ENCODE results near the gene TRAPPC6A. TPM values are rescaled to one million over a fixed set of nuclear protein-coding genes. Genes with fewer than 3 reads are reported as not detected.

TRAPPC6A gene
- total and polyA plus RNA-seq, 2 of the 13 experiments (the other 11 are each of a cell fraction or from before 2014, with no cell fraction given) = 6.5 to 21.0 TPM

DNA sequence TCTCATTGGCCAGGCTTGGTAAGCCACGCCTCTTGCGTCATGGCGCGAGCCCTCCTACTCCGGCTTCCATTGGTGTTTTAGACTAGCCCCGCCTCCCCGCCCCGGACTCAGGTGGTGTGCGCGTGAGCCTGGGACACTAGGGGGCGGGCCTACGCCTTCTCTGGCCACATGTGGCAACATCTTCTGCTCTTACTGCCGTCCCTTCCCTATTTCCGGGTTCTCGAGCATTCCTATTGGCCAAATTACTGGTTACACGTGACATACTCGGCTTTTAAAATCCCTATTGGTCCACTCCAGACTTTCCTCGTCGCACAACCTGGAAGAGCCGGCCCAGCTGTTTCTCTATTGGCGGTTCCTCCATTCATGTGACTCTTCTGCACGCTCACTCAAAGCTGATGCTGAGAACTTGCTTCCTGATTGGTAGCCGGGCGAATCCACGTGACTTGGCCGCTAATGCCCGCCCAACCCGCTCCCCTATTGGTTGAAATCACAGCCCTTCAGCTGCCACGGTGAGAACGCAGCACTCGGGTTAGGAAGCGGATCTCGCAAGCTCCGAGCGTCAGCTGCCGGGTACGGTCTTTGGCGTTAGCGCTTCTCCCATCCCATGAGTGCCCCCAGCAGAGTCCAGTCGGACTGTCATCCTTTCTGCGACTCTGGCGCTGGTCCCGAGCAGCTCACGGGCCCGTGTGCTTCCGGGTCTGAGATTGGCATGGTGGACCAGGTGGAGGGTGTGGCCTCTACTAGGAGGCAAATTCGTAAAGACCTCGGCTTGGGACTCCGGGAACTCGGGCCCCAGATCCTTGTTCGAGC is 430 bp upstream of the TRAPPC6A start, which contains the start of gene BLOC1S3 (continued):
- TF ChIP-seq YEATS4 (CRISPR knock-in tag; IDR thresholded peaks at IDR 0.05; ENCODE audit: borderline replicate concordance) (no peak), ATM (IDR thresholded peaks at IDR 0.05; ENCODE audit: borderline replicate concordance) (no peak), CENPT (CRISPR knock-in tag; IDR thresholded peaks at IDR 0.05; ENCODE audit: low read depth) (no peak), SRY (CRISPR knock-in tag; IDR thresholded peaks at IDR 0.05) (no peak), BHLHE40 (IDR thresholded peaks at IDR 0.05; ENCODE audit: low read length) (peak; percentile 73), HDAC6 (IDR thresholded peaks at IDR 0.05; ENCODE audit: low read depth, low read length) (no peak), RXRA (CRISPR knock-in tag; IDR thresholded peaks at IDR 0.05) (no peak), SMAD9 (CRISPR knock-in tag; IDR thresholded peaks at IDR 0.05) (no peak), ZNF24 (IDR thresholded peaks at IDR 0.05) (no peak), POLR2G (IDR thresholded peaks at IDR 0.05; ENCODE audit: low read depth, low read length) (peak; percentile 1; the same call in 1 of the 2 replicates), MTF2 (CRISPR knock-in tag; IDR thresholded peaks at IDR 0.05; ENCODE audit: borderline replicate concordance) (no peak), ZNF547 (CRISPR knock-in tag; IDR thresholded peaks at IDR 0.05) (no peak; the same call in 1 of the 2 replicates), ZNF883 (CRISPR knock-in tag; IDR thresholded peaks at IDR 0.05; ENCODE audit: not compliant biosample characterization) (no peak), BCL6 (CRISPR knock-in tag; IDR thresholded peaks at IDR 0.05) (no peak), DNMT3B (CRISPR knock-in tag; conservative IDR thresholded peaks at IDR 0.05) (no peak)
- TF ChIP-seq, protein P1, sequence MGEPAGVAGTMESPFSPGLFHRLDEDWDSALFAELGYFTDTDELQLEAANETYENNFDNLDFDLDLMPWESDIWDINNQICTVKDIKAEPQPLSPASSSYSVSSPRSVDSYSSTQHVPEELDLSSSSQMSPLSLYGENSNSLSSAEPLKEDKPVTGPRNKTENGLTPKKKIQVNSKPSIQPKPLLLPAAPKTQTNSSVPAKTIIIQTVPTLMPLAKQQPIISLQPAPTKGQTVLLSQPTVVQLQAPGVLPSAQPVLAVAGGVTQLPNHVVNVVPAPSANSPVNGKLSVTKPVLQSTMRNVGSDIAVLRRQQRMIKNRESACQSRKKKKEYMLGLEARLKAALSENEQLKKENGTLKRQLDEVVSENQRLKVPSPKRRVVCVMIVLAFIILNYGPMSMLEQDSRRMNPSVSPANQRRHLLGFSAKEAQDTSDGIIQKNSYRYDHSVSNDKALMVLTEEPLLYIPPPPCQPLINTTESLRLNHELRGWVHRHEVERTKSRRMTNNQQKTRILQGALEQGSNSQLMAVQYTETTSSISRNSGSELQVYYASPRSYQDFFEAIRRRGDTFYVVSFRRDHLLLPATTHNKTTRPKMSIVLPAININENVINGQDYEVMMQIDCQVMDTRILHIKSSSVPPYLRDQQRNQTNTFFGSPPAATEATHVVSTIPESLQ (CRISPR knock-in tag; conservative IDR thresholded peaks at IDR 0.05) = no peak; the same call in 1 of the 2 replicates
- TF ChIP-seq, protein P2, sequence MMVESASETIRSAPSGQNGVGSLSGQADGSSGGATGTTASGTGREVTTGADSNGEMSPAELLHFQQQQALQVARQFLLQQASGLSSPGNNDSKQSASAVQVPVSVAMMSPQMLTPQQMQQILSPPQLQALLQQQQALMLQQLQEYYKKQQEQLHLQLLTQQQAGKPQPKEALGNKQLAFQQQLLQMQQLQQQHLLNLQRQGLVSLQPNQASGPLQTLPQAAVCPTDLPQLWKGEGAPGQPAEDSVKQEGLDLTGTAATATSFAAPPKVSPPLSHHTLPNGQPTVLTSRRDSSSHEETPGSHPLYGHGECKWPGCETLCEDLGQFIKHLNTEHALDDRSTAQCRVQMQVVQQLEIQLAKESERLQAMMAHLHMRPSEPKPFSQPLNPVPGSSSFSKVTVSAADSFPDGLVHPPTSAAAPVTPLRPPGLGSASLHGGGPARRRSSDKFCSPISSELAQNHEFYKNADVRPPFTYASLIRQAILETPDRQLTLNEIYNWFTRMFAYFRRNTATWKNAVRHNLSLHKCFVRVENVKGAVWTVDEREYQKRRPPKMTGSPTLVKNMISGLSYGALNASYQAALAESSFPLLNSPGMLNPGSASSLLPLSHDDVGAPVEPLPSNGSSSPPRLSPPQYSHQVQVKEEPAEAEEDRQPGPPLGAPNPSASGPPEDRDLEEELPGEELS (CRISPR knock-in tag; IDR thresholded peaks at IDR 0.05) = no peak
- TF ChIP-seq, protein P3, sequence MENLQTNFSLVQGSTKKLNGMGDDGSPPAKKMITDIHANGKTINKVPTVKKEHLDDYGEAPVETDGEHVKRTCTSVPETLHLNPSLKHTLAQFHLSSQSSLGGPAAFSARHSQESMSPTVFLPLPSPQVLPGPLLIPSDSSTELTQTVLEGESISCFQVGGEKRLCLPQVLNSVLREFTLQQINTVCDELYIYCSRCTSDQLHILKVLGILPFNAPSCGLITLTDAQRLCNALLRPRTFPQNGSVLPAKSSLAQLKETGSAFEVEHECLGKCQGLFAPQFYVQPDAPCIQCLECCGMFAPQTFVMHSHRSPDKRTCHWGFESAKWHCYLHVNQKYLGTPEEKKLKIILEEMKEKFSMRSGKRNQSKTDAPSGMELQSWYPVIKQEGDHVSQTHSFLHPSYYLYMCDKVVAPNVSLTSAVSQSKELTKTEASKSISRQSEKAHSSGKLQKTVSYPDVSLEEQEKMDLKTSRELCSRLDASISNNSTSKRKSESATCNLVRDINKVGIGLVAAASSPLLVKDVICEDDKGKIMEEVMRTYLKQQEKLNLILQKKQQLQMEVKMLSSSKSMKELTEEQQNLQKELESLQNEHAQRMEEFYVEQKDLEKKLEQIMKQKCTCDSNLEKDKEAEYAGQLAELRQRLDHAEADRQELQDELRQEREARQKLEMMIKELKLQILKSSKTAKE (CRISPR knock-in tag; IDR thresholded peaks at IDR 0.05; ENCODE audit: borderline replicate concordance) = no peak
- TF ChIP-seq, protein P4, sequence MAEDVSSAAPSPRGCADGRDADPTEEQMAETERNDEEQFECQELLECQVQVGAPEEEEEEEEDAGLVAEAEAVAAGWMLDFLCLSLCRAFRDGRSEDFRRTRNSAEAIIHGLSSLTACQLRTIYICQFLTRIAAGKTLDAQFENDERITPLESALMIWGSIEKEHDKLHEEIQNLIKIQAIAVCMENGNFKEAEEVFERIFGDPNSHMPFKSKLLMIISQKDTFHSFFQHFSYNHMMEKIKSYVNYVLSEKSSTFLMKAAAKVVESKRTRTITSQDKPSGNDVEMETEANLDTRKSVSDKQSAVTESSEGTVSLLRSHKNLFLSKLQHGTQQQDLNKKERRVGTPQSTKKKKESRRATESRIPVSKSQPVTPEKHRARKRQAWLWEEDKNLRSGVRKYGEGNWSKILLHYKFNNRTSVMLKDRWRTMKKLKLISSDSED (CRISPR knock-in tag; IDR thresholded peaks at IDR 0.05) = no peak

All from HepG2 (cell line).